22Rv1 (cell line): ENCODE data around the gene PKNOX2.

Experiments
- ZFX ChIP-seq: fragments of 450-650 bp; IDR thresholded peaks from 2 replicates; pipeline ENCODE4 v1.6.1; 2017; ENCODE audit warnings: antibody characterized with exemption, borderline replicate concordance
- TF ChIP-seq, protein P1 (sequence below): fragments of 450-650 bp; IDR thresholded peaks from 2 replicates; pipeline ENCODE4 v1.5.1; 2017; ENCODE audit warnings: mild to moderate bottlenecking

DNA sequence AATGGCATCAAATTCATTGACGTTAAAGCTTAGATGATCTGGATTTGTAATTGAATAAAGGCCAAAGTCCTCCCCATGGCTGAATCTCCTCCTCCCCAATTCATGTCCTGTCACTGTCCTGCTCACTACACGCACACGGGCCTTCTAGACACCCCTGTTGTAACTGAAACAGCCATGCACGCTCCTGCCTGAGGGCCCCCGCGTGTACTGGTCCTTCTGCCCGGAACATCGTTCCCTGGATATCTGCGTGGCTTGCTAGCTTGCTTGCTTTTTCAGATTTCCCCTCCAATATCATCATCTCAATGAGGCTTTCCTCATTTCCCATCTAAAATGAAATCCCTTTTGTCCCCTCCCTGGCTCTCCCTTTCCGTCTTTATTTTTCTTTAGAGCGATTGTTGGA, 15.3 kb downstream of the PKNOX2 start:
- TF ChIP-seq, protein P1, sequence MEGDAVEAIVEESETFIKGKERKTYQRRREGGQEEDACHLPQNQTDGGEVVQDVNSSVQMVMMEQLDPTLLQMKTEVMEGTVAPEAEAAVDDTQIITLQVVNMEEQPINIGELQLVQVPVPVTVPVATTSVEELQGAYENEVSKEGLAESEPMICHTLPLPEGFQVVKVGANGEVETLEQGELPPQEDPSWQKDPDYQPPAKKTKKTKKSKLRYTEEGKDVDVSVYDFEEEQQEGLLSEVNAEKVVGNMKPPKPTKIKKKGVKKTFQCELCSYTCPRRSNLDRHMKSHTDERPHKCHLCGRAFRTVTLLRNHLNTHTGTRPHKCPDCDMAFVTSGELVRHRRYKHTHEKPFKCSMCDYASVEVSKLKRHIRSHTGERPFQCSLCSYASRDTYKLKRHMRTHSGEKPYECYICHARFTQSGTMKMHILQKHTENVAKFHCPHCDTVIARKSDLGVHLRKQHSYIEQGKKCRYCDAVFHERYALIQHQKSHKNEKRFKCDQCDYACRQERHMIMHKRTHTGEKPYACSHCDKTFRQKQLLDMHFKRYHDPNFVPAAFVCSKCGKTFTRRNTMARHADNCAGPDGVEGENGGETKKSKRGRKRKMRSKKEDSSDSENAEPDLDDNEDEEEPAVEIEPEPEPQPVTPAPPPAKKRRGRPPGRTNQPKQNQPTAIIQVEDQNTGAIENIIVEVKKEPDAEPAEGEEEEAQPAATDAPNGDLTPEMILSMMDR: no peak
- TF ChIP-seq ZFX: no peak
